Mesenchymal stem cell (in vitro differentiated cells and primary cell): ENCODE results near the gene COL27A1.

Experiments used
- DNase-seq: peaks from one replicate; pipeline ENCODE4 v3.0.0-alpha.2; 2013
- H2AFZ ChIP-seq: one replicate; pipeline ENCODE4 v1.6.1; 2013; ENCODE audit warnings: low read depth, mild to moderate bottlenecking, control low read depth, inconsistent platforms, low read length, moderate library complexity
- H2AK5ac ChIP-seq: 2 replicates; pipeline ENCODE4 v1.6.1; 2013; ENCODE audit warnings: low read length, moderate library complexity, mild to moderate bottlenecking, inconsistent platforms; ENCODE audit not compliant: severe bottlenecking
- H2BK120ac ChIP-seq: one replicate; pipeline ENCODE4 v1.6.1; 2013; ENCODE audit warnings: low read depth, mild to moderate bottlenecking, inconsistent platforms, low read length, moderate library complexity
- H2BK12ac ChIP-seq, 2 experiments: one replicate each; pipeline ENCODE4 v1.6.1; 2013; ENCODE audit warnings: inconsistent platforms in 2 of 2, low read length in 2 of 2, mild to moderate bottlenecking in 2 of 2, moderate library complexity in 2 of 2, control low read depth in 1 of 2
- H2BK15ac ChIP-seq: one replicate; pipeline ENCODE4 v1.6.1; 2013; ENCODE audit warnings: mild to moderate bottlenecking, low read depth, inconsistent platforms; ENCODE audit not compliant: poor library complexity, severe bottlenecking
- H2BK5ac ChIP-seq: 2 replicates; pipeline ENCODE4 v1.6.1; 2013; ENCODE audit warnings: low read depth, mild to moderate bottlenecking, low read length, control low read depth, inconsistent platforms; ENCODE audit not compliant: poor library complexity, severe bottlenecking
- H3K14ac ChIP-seq, 2 experiments: one replicate each; pipeline ENCODE4 v1.6.1; 2013; ENCODE audit warnings: inconsistent platforms in 2 of 2, low read length in 2 of 2, control low read depth in 1 of 2, mild to moderate bottlenecking in 1 of 2, moderate library complexity in 1 of 2
- H3K18ac ChIP-seq, 2 experiments: one replicate each; pipeline ENCODE4 v1.6.1; 2013; ENCODE audit warnings: inconsistent platforms in 2 of 2, low read length in 2 of 2, control low read depth in 1 of 2, low read depth in 1 of 2, mild to moderate bottlenecking in 1 of 2
- H3K23ac ChIP-seq, 2 experiments: one replicate each; pipeline ENCODE4 v1.6.1; 2013; ENCODE audit warnings: inconsistent platforms in 2 of 2, low read length in 2 of 2, mild to moderate bottlenecking in 2 of 2, moderate library complexity in 2 of 2, control low read depth in 1 of 2
- H3K27ac ChIP-seq: 2 replicates; pipeline ENCODE4 v1.5.1; 2013; ENCODE audit warnings: mild to moderate bottlenecking, moderate library complexity, low read length, control low read depth, inconsistent platforms; ENCODE audit not compliant: poor library complexity, severe bottlenecking
- H3K27me3 ChIP-seq, 2 experiments: 2 replicates each; pipeline versions ENCODE4 v1.6.1 to v1.7.0; 2013; ENCODE audit warnings: low read length in 2 of 2, mild to moderate bottlenecking in 2 of 2, moderate library complexity in 2 of 2, control low read depth in 1 of 2, inconsistent platforms in 1 of 2; ENCODE audit not compliant: control insufficient read depth in 1 of 2, insufficient read depth in 1 of 2
- H3K36me3 ChIP-seq, 2 experiments: 2 replicates each; pipeline versions ENCODE4 v1.6.1 to v1.7.0; 2013; ENCODE audit warnings: low read length in 2 of 2, control low read depth in 1 of 2, inconsistent platforms in 1 of 2, low read depth in 1 of 2, mild to moderate bottlenecking in 1 of 2; ENCODE audit not compliant: insufficient read depth in 2 of 2, control insufficient read depth in 1 of 2
- H3K4ac ChIP-seq, 2 experiments: one replicate each; pipeline ENCODE4 v1.6.1; 2013; ENCODE audit warnings: inconsistent platforms in 2 of 2, low read length in 2 of 2, mild to moderate bottlenecking in 2 of 2, moderate library complexity in 2 of 2, control low read depth in 1 of 2, low read depth in 1 of 2
- H3K4me1 ChIP-seq: 2 replicates; pipeline ENCODE4 v1.6.1; 2013; ENCODE audit warnings: low read depth, low read length, control low read depth; ENCODE audit not compliant: control insufficient read depth, insufficient read depth
- H3K4me2 ChIP-seq: 2 replicates; pipeline ENCODE4 v1.6.1; 2013; ENCODE audit warnings: low read length, mild to moderate bottlenecking, inconsistent platforms; ENCODE audit not compliant: poor library complexity, severe bottlenecking
- H3K4me3 ChIP-seq, 2 experiments: 2 replicates each; pipeline versions ENCODE4 v1.5.1 to v1.7.0; 2013; ENCODE audit warnings: low read length in 2 of 2, mild to moderate bottlenecking in 2 of 2, control low read depth in 1 of 2, low read depth in 1 of 2; ENCODE audit not compliant: insufficient read depth in 1 of 2
- H3K79me1 ChIP-seq: replicated peaks from 2 replicates; pipeline ENCODE4 v1.6.1; 2013; ENCODE audit warnings: mild to moderate bottlenecking, control low read depth, low read length, inconsistent platforms; ENCODE audit not compliant: poor library complexity, severe bottlenecking
- H3K9ac ChIP-seq: 2 replicates; pipeline ENCODE4 v1.7.0; 2013; ENCODE audit warnings: mild to moderate bottlenecking, low read length, moderate library complexity
- H3K9me3 ChIP-seq: 2 replicates; pipeline ENCODE4 v1.7.0; 2013; ENCODE audit warnings: mild to moderate bottlenecking, low read length; ENCODE audit not compliant: control insufficient read depth
- H4K8ac ChIP-seq: one replicate; pipeline ENCODE4 v1.6.1; 2013; ENCODE audit warnings: inconsistent platforms, mild to moderate bottlenecking, low read length, moderate library complexity
- H4K91ac ChIP-seq: one replicate; pipeline ENCODE4 v1.6.1; 2013; ENCODE audit warnings: mild to moderate bottlenecking, low read length, inconsistent platforms
- WGBS: methylation state at CpG from one replicate; pipeline ENCODE4 v1.1.7; 2013; ENCODE audit warnings: mixed read lengths; 5-methylcytosine and 5-hydroxymethylcytosine counted together

The COL27A1 gene

DNA sequence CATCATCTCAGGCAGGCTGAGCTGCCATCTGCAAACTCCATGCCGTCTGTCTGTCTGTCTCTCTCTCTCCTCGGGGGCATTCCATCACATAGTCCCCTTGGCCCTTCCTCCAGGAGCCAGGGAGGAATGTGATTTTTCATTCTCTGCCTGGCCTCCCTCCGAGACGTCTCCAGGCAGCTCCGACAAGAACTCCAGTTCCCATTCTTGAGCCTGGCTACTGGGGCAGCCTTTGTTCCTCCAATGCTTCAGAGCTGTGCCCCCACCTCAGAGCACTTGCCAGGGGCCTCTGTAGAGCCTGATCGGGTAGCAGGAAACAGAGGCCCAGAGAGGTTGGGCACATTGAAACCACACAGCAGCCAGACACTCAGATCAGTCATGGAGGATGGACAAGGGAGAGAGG lies 74.0 kb downstream of the COL27A1 start:
- Histone ChIP-seq H3K4me3 (no peak overlapping the region), H3K9ac (no peak overlapping the region), H3K14ac (no peak overlapping the region), H4K91ac (no peak overlapping the region), H3K4me1 (peaks cover 50% of the 10 kb centered on the region), H2AFZ (no peak overlapping the region), H2BK5ac (no peak overlapping the region), H2BK12ac (no peak overlapping the region), H2BK120ac (no peak overlapping the region), H3K27ac (peak overlapping the region; percentile 3), H2BK15ac (no peak overlapping the region), H3K23ac (no peak overlapping the region), H3K4ac (no peak overlapping the region), H3K27me3 (no peaks in the 10 kb centered on the region), H3K4me2 (no peak overlapping the region), H3K36me3 (peaks cover 0 to 43% of the 10 kb centered on the region in 2 experiments), H4K8ac (no peak overlapping the region), H2AK5ac (peak overlapping the region; percentile 40), H3K9me3 (no peaks in the 10 kb centered on the region), H3K79me1 (peaks cover 2% of the 10 kb centered on the region), H3K18ac (no peak overlapping the region)
- no peak for DNase-seq
- WGBS, result 76% methylated on average over 6 of the region's 6 CpGs

DNA sequence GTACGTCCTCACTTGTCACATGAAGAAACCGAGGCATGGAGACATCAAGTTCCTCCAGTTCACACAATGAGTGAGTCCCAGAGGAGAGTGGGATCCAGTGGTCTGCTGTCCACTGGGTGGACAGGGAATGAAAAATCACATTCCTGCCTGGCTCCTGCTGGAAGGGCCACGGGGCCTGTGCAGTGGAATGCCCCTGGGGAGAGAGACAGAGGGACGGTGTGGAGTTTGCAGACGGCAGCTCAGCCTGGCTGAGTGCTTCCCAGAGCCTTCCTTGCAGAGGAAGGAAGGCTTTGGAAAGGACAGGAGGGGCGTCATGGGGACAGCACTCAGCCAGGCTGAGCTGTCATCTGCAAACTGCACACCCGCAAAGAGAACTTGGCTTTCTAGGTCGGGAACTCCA lies 74.7 kb downstream of the COL27A1 start:
- WGBS, result 72% methylated on average over 8 of the region's 8 CpGs
- no peak overlapping the region for H3K9ac ChIP-seq
- H3K4me3 ChIP-seq, result no peak overlapping the region
- H3K9me3 ChIP-seq, result no peaks in the 10 kb centered on the region
- H2BK120ac ChIP-seq, result no peak overlapping the region
- H3K23ac ChIP-seq, result no peak overlapping the region
- no peak overlapping the region for H4K8ac ChIP-seq
- no peak for DNase-seq
- no peak overlapping the region for H4K91ac ChIP-seq
- no peak overlapping the region for H2BK12ac ChIP-seq
- no peak overlapping the region for H2BK5ac ChIP-seq
- no peaks in the 10 kb centered on the region for H3K27me3 ChIP-seq
- H3K18ac ChIP-seq, result peak overlapping the region in 1 of 2 experiments; percentile 63
- H3K27ac ChIP-seq, result no peak overlapping the region
- H3K36me3 ChIP-seq, result peaks cover 0 to 43% of the 10 kb centered on the region in 2 experiments
- peaks cover 2% of the 10 kb centered on the region for H3K79me1 ChIP-seq
- no peak overlapping the region for H3K4ac ChIP-seq
- H3K4me1 ChIP-seq, result peaks cover 51% of the 10 kb centered on the region
- no peak overlapping the region for H3K4me2 ChIP-seq
- H2AFZ ChIP-seq, result no peak overlapping the region
- H3K14ac ChIP-seq, result no peak overlapping the region
- H2AK5ac ChIP-seq, result peak overlapping the region; percentile 36
- H2BK15ac ChIP-seq, result no peak overlapping the region

DNA sequence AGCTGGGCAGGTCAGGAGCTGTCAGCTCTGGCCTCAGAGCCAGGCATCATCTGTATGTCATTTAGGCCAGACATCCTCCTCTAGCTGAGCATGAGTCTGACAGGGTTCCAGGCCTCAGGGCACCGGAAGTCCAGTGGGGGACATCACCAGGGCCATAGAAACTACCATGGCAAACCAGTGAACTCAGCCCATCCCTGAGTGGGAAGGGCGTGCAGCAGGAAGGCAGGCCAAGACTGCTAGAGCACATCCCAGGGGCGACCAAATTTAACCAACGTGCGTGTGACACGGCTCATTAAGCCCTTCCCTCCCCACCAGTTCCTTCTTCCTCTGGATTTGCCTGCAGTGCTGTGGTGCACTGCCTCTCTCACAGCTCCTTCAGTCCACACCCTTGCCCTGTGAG lies 75.9 kb downstream of the COL27A1 start:
- H3K79me1 ChIP-seq, result peaks cover 2% of the 10 kb centered on the region
- no peak overlapping the region for H3K4me2 ChIP-seq
- H4K8ac ChIP-seq, result no peak overlapping the region
- H4K91ac ChIP-seq, result no peak overlapping the region
- no peaks in the 10 kb centered on the region for H3K27me3 ChIP-seq
- no peak overlapping the region for H3K27ac ChIP-seq
- H3K9ac ChIP-seq, result no peak overlapping the region
- H3K9me3 ChIP-seq, result no peaks in the 10 kb centered on the region
- peaks cover 48% of the 10 kb centered on the region for H3K4me1 ChIP-seq
- no peak overlapping the region for H3K14ac ChIP-seq
- 97% methylated on average over 6 of the region's 6 CpGs for WGBS
- H2BK5ac ChIP-seq, result no peak overlapping the region
- no peak overlapping the region for H3K4me3 ChIP-seq
- no peak overlapping the region for H2AFZ ChIP-seq
- peaks cover 0 to 46% of the 10 kb centered on the region in 2 experiments for H3K36me3 ChIP-seq
- H3K18ac ChIP-seq, result no peak overlapping the region
- H2BK15ac ChIP-seq, result no peak overlapping the region
- H2BK12ac ChIP-seq, result no peak overlapping the region
- peak overlapping the region; percentile 14 for H2AK5ac ChIP-seq
- no peak overlapping the region for H3K4ac ChIP-seq
- H3K23ac ChIP-seq, result no peak overlapping the region
- DNase-seq, result no peak
- no peak overlapping the region for H2BK120ac ChIP-seq

DNA sequence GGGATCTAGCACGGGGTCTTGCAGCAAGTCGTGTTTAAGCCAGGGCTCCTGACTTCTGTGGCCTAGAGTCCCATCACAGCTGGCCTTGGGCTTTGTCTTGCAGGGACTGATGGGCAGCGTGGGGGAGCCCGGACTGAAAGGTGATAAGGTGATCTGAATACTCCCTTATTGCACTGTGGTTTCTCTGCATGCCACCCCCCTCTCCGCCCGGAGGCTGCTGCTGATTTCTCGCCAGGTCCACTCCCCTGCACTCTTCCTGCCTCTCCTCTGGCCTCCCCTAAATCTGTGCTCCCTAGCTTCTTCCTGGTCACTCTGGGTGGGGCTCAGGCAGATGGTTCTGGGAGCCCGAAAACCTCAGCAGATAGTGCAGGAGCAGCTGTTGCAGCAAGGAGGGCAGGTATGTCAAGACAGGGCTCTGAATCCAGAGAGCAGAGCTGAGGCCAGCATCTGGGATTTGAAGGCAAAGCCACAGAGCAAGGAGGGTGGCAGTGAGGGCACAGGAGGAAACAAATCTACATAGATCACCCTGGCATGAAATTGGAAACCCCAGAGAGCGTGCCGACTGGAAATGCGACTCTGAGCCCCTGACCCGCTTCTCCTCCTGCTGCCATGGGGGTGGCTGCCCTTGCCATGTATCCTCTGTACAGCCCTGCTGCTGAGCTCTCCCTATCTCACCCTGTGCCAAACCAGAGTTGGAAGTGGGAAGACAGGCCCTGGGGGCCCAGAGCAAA lies 76.5 kb downstream of the COL27A1 start:
- H3K27me3 ChIP-seq, result no peaks in the 10 kb centered on the region
- H3K14ac ChIP-seq, result no peak overlapping the region
- DNase-seq, result no peak
- peaks cover 0 to 45% of the 10 kb centered on the region in 2 experiments for H3K36me3 ChIP-seq
- no peak overlapping the region for H3K23ac ChIP-seq
- H2BK12ac ChIP-seq, result no peak overlapping the region
- H2BK5ac ChIP-seq, result no peak overlapping the region
- no peak overlapping the region for H4K91ac ChIP-seq
- H2AK5ac ChIP-seq, result no peak overlapping the region
- peaks cover 45% of the 10 kb centered on the region for H3K4me1 ChIP-seq
- H3K4me3 ChIP-seq, result no peak overlapping the region
- no peaks in the 10 kb centered on the region for H3K79me1 ChIP-seq
- H3K9ac ChIP-seq, result no peak overlapping the region
- H2BK15ac ChIP-seq, result no peak overlapping the region
- 96% methylated on average over 12 of the region's 12 CpGs for WGBS
- H2BK120ac ChIP-seq, result no peak overlapping the region
- H4K8ac ChIP-seq, result no peak overlapping the region
- no peak overlapping the region for H3K4me2 ChIP-seq
- no peaks in the 10 kb centered on the region for H3K9me3 ChIP-seq
- no peak overlapping the region for H3K27ac ChIP-seq
- H3K18ac ChIP-seq, result no peak overlapping the region
- no peak overlapping the region for H3K4ac ChIP-seq
- H2AFZ ChIP-seq, result no peak overlapping the region
